Calu3 (cell line): ENCODE results near the gene TNFAIP3. TPM values are rescaled to one million over a fixed set of nuclear protein-coding genes. Genes with fewer than 3 reads are reported as not detected.
"Not testable (repeated sequence)": the region's sequence is repeated elsewhere in the genome, so short reads cannot be mapped to it uniquely, and the experiment has no call there.

Source experiments
- BruUV-seq: library from RNA; stranded (reverse); fragments of 400-500 nt; replicated peaks from 2 replicates; lab custom pipeline; 2021; lab: Mats Ljungman, UMichigan
- CTCF ChIA-PET: fragments of 300-600 bp; sonication (Branson Sonifier 250); formaldehyde crosslinking; loops from one replicate; lab custom pipeline; 2022; ENCODE audit warnings: antibody characterized with exemption; lab: Charles Lee
- DNase-seq: peaks from one replicate; pipeline ENCODE4 v3.0.0; 2022
- H3K27ac Mint-ChIP-seq: one replicate; pipeline ENCODE4 v1.8.0; 2022; ENCODE audit warnings: mixed read lengths; ENCODE audit not compliant: unreplicated experiment
- H3K27me3 Mint-ChIP-seq: one replicate; pipeline ENCODE4 v1.8.0; 2022; ENCODE audit warnings: mixed read lengths; ENCODE audit not compliant: unreplicated experiment
- H3K36me3 Mint-ChIP-seq: one replicate; pipeline ENCODE4 v1.8.0; 2022; ENCODE audit warnings: mild to moderate bottlenecking, moderate library complexity, mixed read lengths; ENCODE audit not compliant: insufficient read depth, unreplicated experiment
- H3K4me1 Mint-ChIP-seq: one replicate; pipeline ENCODE4 v1.8.0; 2022; ENCODE audit warnings: mild to moderate bottlenecking, low read depth, mixed read lengths; ENCODE audit not compliant: unreplicated experiment
- H3K4me3 Mint-ChIP-seq: one replicate; pipeline ENCODE4 v1.8.0; 2022; ENCODE audit warnings: mild to moderate bottlenecking, low read depth, moderate library complexity, mixed read lengths; ENCODE audit not compliant: unreplicated experiment
- H3K9me3 Mint-ChIP-seq: one replicate; pipeline ENCODE4 v1.8.0; 2022; ENCODE audit warnings: low read depth, mixed read lengths; ENCODE audit not compliant: unreplicated experiment
- CTCF ChIP-seq: fragments of 200-600 bp; IDR thresholded peaks from one replicate; pipeline ENCODE4 v1.8.0; 2022; ENCODE audit warnings: antibody characterized with exemption; ENCODE audit not compliant: unreplicated experiment
- intact Hi-C: fragments of 100-400 bp; cut with micrococcal nuclease; formaldehyde crosslinking; loops from one replicate; pipeline ENCODE4 v1.10.0; 2022; ENCODE audit not compliant: unreplicated experiment
- total RNA-seq: library from RNA; stranded (reverse); gene quantifications from 2 replicates; pipeline ENCODE4 v1.2.3, GENCODE V29; 2022

The TNFAIP3 gene
- total RNA-seq, 1 experiment from 2014 or later, result 22.6 TPM

DNA sequence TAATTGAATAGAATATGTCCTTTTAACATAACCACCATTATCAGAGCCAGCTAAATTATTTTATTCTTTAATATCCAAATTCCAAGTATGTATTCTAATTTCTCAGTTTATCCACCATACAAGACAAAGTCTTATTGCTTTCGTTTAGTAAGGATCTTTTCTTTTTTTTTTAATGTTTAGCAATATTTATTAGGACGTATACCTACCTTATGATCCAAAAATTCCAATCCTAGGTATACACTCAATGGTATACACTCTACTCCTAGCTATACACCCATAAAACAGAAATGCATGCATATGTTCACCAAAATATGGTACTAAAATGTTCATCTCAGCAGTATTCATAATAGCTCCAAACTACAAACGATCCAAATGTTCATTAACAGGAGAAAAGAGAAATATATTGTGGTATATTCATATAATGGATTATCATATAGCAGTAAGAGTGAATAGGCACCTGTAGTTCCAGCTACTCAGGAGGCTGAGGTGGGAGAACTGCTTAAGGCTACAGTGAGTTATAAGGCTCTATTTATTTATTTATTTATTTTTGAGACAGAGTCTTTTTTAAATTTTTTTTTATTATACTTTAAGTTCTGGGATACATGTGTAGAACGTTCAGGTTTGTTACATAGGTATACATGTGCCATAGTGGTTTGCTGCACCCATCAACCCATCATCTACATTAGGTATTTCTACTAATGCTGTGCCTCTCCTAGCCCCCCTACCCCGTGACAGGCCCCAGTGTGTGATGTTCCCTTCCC lies 17.3 kb downstream of the TNFAIP3 start:
- peaks cover 5% of the 10 kb centered on the region for H3K36me3 Mint-ChIP-seq
- TF ChIP-seq CTCF, result no peak
- BruUV-seq, result no TSS peak
- no peaks in the 10 kb centered on the region for H3K9me3 Mint-ChIP-seq
- no peak for DNase-seq
- H3K27ac Mint-ChIP-seq, result no peak overlapping the region
- H3K4me3 Mint-ChIP-seq, result no peak overlapping the region
- CTCF ChIA-PET, result interaction anchor here (0.6 kb wide), 1 partner anchor 17 kb away, joined by 3 read pairs; no protein-coding TSS in a partner anchor
- no peaks in the 10 kb centered on the region for H3K4me1 Mint-ChIP-seq
- H3K27me3 Mint-ChIP-seq, result no peaks in the 10 kb centered on the region
- intact Hi-C loops, result no loop called here

DNA sequence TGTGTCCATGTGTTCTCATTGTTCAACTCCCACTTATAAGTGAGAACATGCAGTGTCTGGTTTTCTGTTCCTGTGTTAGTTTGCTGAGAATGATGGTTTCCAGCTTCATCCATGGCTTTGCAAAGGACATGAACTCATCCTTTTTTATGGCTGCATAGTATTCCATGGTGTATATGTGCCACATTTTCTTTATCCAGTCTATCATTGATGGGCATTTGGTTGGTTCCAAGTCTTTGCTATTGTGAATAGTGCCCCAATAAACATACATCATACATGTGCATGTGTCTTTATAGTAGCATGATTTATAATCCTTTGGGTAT lies 17.8 kb downstream of the TNFAIP3 start:
- H3K9me3 Mint-ChIP-seq, intact Hi-C loops, DNase-seq, H3K36me3 Mint-ChIP-seq, H3K4me3 Mint-ChIP-seq, H3K27ac Mint-ChIP-seq, H3K4me1 Mint-ChIP-seq, H3K27me3 Mint-ChIP-seq, BruUV-seq: not testable (repeated sequence)
- CTCF ChIA-PET, result interaction anchor here (0.6 kb wide), 1 partner anchor 17 kb away, joined by 3 read pairs; no protein-coding TSS in a partner anchor

DNA sequence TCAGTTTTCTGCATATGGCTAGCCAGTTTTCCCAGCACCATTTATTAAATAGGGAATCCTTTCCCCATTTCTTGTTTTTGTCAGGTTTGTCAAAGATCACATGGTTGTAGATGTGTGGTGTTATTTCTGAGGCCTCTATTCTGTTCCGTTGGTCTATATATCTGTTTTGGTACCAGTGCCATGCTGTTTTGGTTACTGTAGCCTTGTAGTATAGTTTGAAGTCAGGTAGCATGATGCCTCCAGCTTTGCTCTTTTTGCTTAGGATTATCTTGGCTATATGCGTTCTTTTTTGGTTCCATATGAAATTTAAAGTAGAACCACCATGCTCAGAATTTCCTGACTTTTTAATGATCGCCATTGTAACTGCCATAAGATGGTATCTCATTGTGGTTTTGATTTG lies 19.2 kb downstream of the TNFAIP3 start:
- DNase-seq, H3K4me1 Mint-ChIP-seq, H3K9me3 Mint-ChIP-seq, H3K36me3 Mint-ChIP-seq, BruUV-seq, intact Hi-C loops, H3K27me3 Mint-ChIP-seq, H3K27ac Mint-ChIP-seq, H3K4me3 Mint-ChIP-seq, CTCF ChIA-PET: not testable (repeated sequence)

DNA sequence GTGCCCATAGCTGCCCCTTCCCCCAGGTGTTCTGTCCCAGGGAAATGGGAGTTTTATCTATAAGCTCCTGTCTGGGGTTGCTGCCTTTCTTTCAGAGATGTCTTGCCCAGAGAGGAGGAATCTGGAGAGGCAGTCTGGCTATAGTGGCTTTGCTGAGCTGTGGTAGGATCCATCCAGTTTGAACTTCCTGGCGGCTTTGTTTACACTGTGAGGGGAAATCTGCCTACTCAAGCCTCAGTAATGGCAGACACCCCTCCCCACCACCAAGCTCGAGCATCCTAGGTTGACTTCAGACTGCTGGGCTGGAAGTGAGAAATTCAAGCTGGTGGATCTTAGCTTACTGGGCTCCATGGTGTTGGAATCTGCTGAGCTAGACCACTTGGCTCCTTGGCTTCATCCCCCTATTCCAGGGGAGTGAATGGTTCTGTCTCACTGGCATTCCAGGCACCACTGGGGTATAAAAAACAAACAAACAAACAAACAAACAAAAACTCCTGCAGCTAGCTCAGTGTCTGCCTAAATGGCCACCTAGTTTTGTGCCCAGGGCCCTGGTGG lies 24.0 kb downstream of the TNFAIP3 start:
- no peak for TF ChIP-seq CTCF
- DNase-seq, result no peak
- BruUV-seq, result no TSS peak
- CTCF ChIA-PET, result no interaction called here
- Mint-ChIP-seq H3K4me1 (peaks cover 8% of the 10 kb centered on the region), H3K9me3 (peaks cover 3% of the 10 kb centered on the region), H3K4me3 (no peak overlapping the region), H3K27ac (no peak overlapping the region), H3K36me3 (no peaks in the 10 kb centered on the region), H3K27me3 (no peaks in the 10 kb centered on the region)
- intact Hi-C loops, result no loop called here

GRCh38 chr6:137892271-137892708 lies 25.2 kb downstream of the TNFAIP3 start:
- Mint-ChIP-seq H3K36me3 (no peaks in the 10 kb centered on the region), H3K27ac (no peak overlapping the region), H3K4me1 (peaks cover 17% of the 10 kb centered on the region), H3K4me3 (no peak overlapping the region), H3K9me3 (peaks cover 3% of the 10 kb centered on the region), H3K27me3 (no peaks in the 10 kb centered on the region)
- no peak for TF ChIP-seq CTCF
- CTCF ChIA-PET, result no interaction called here
- no TSS peak for BruUV-seq
- intact Hi-C loops, result no loop called here
- DNase-seq, result no peak
